Spleen (tissue), 11 donors: ENCODE measurements around the gene ERICH2. TPM values are rescaled to one million over a fixed set of nuclear protein-coding genes. Genes with fewer than 3 reads are reported as not detected.

Experiments used
- DNase-seq: peaks from one replicate; pipeline ENCODE4 v3.0.0-alpha.2; 2020
- H3K27ac ChIP-seq, 8 donors: fragments of 200-600 bp; sonication (generic) in 7 of 8; 1 replicate in 4 of 8; 2 replicates in 4 of 8; pipeline versions ENCODE4 v1.5.0 to v1.8.0; 2016 to 2021; ENCODE audit warnings: inconsistent platforms in 4 of 8, mild to moderate bottlenecking in 4 of 8, moderate library complexity in 1 of 8
- H3K27me3 ChIP-seq, 7 donors: fragments of 200-600 bp; sonication (generic) in 6 of 7; replicated peaks in 1 of 7; 1 replicate in 4 of 7; 2 replicates in 3 of 7; pipeline versions ENCODE4 v1.5.0 to v1.8.0; 2016 to 2021; ENCODE audit warnings: inconsistent platforms in 3 of 7, mild to moderate bottlenecking in 1 of 7
- H3K36me3 ChIP-seq, 6 donors: fragments of 200-600 bp; sonication (generic) in 5 of 6; 1 replicate in 4 of 6; 2 replicates in 2 of 6; pipeline versions ENCODE4 v1.5.0 to v1.8.0; 2016 to 2021; ENCODE audit warnings: inconsistent platforms in 2 of 6
- H3K4me1 ChIP-seq, 6 donors: fragments of 200-600 bp; sonication (generic) in 5 of 6; 1 replicate in 3 of 6; 2 replicates in 3 of 6; pipeline versions ENCODE4 v1.5.0 to v1.8.0; 2016 to 2021; ENCODE audit warnings: inconsistent platforms in 3 of 6
- H3K4me3 ChIP-seq, 8 donors: fragments of 200-600 bp; sonication (generic) in 7 of 8; 1 replicate in 4 of 8; 2 replicates in 4 of 8; pipeline versions ENCODE4 v1.5.0 to v1.8.0; 2016 to 2021; ENCODE audit warnings: inconsistent platforms in 4 of 8, mild to moderate bottlenecking in 4 of 8, moderate library complexity in 2 of 8
- H3K9me3 ChIP-seq, 8 donors: fragments of 200-600 bp; sonication (generic) in 7 of 8; 1 replicate in 4 of 8; 2 replicates in 4 of 8; pipeline versions ENCODE4 v1.5.0 to v1.8.0; 2016 to 2021; ENCODE audit warnings: inconsistent platforms in 4 of 8
- POLR2A ChIP-seq, 3 donors: fragments of 450-650 bp; IDR thresholded peaks; one replicate each; pipeline ENCODE4 v1.5.1; 2017; ENCODE audit warnings: antibody characterized with exemption in 3 of 3, mild to moderate bottlenecking in 1 of 3
- POLR2AphosphoS5 ChIP-seq, 3 donors: sonication (generic); formaldehyde crosslinking; IDR thresholded peaks; one replicate each; pipeline ENCODE4 v1.5.1; 2017; ENCODE audit warnings: antibody characterized with exemption in 3 of 3
- WGBS, 5 donors: extraction: QIAGEN DNeasy Blood & Tissue Kit in 3 of 5; methylation state at CpG; one replicate each; pipeline versions ENCODE4 v1.1.5 to v1.1.7; 2013 to 2018; 5-methylcytosine and 5-hydroxymethylcytosine counted together
- intact Hi-C: fragments of 100-400 bp; cut with DNase I; formaldehyde crosslinking; loops from one replicate; pipeline ENCODE4 v1.15.0; 2023; ENCODE audit warnings: low total_unique reads
- polyA plus RNA-seq, 3 donors: library from polyadenylated mRNA; stranded (reverse); fragments of 200-250 nt; gene quantifications; one replicate each; pipeline ENCODE4 v1.2.1, GENCODE V29; 2013
- total RNA-seq, 7 donors: library from RNA; depleted of rRNA in 3 of 7; stranded (reverse); fragments of >200 nt in 3 of 7; fragmentation: NEBNext Ultra II Directional in 4 of 7; extraction: Animal tissue kit (Norgen Biotek cat#: 25700) in 4 of 7; gene quantifications; one replicate each; pipeline versions ENCODE4 v1.1.0 to v1.2.1, GENCODE V29; 2016 to 2021
- TF ChIP-seq, protein P1 (sequence below), 11 experiments: fragments of 200-600 bp in 7 of 11; fragments of 450-650 bp in 4 of 11; sonication (generic) in 4 of 11; IDR thresholded peaks in 8 of 11; conservative IDR thresholded peaks in 3 of 11; 1 replicate in 7 of 11; 2 replicates in 4 of 11; pipeline versions ENCODE4 v1.4.0 to v1.8.0; 2016 to 2021; ENCODE audit warnings: antibody characterized with exemption in 11 of 11, inconsistent platforms in 4 of 11, mild to moderate bottlenecking in 1 of 11
- donor health status: healthy with polysubstance abuse.
- donor health status: DM: no; HTN: no; CAD: no; lungs with moderate emphysema.
- donor health status: DM: no; HTN: no; CAD: no.
- donor health status: Bipolar disorder and iron deficiency.
- donor health status: healthy.
- donor health status: DM: no; HTN: no; CAD: no.
- donor health status: DM: yes; HTN: yes; CAD: no.

Gene ERICH2
- total and polyA plus RNA-seq, 10 donors, result 0.14 TPM; not detected in 9

DNA sequence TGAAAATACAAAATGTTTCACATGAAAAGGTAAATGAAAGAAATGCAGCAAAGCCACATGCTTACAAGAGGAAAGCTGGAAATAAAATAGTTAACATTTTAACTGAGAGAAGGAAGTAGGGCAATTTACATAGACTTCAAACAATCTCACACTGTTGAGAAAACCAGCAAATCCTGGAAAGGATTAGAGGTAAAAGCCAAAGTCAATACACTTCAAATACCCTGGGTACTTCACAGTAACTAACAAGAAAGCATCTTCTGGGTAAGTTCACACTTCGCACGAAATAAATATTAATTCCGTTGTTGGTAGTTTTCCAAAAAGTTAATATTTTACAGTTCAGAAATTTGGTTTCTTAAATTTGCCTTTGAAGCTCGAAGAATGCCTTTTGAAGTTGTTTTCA lies 3.5 kb upstream of the ERICH2 start:
- no peak for DNase-seq
- H3K36me3 ChIP-seq, result no peaks in the 10 kb centered on the region
- H3K9me3 ChIP-seq, result no peaks in the 10 kb centered on the region
- 63 to 77% (median 68%) methylated on average over 4 of the region's 4 CpGs for WGBS, 5 donors
- H3K4me1 ChIP-seq, result peaks cover 0 to 21% (median 16%) of the 10 kb centered on the region in 6 donors
- no peak overlapping the region for H3K27ac ChIP-seq
- peaks cover 0 to 57% (median 8%) of the 10 kb centered on the region in 7 donors for H3K27me3 ChIP-seq
- no peak overlapping the region for H3K4me3 ChIP-seq
- intact Hi-C loops, result no loop called here
- TF ChIP-seq POLR2AphosphoS5 (IDR thresholded peaks at IDR 0.05) (no peak), POLR2A (IDR thresholded peaks at IDR 0.05) (no peak)
- TF ChIP-seq, protein P1, sequence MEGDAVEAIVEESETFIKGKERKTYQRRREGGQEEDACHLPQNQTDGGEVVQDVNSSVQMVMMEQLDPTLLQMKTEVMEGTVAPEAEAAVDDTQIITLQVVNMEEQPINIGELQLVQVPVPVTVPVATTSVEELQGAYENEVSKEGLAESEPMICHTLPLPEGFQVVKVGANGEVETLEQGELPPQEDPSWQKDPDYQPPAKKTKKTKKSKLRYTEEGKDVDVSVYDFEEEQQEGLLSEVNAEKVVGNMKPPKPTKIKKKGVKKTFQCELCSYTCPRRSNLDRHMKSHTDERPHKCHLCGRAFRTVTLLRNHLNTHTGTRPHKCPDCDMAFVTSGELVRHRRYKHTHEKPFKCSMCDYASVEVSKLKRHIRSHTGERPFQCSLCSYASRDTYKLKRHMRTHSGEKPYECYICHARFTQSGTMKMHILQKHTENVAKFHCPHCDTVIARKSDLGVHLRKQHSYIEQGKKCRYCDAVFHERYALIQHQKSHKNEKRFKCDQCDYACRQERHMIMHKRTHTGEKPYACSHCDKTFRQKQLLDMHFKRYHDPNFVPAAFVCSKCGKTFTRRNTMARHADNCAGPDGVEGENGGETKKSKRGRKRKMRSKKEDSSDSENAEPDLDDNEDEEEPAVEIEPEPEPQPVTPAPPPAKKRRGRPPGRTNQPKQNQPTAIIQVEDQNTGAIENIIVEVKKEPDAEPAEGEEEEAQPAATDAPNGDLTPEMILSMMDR (IDR thresholded peaks at IDR 0.05 in 8 of 11, conservative IDR thresholded peaks at IDR 0.05 in 3 of 11), result no peak

- Histone ChIP-seq H3K4me3 (peak overlapping the region; percentile 50 to 75 (median 58)), H3K27me3 (peaks cover 0 to 49% (median 8%) of the 10 kb centered on the region in 7 donors), H3K36me3 (no peaks in the 10 kb centered on the region), H3K9me3 (no peaks in the 10 kb centered on the region), H3K4me1 (peaks cover 0 to 21% (median 16%) of the 10 kb centered on the region in 6 donors), H3K27ac (peak overlapping the region in 3 of 8 donors; percentile 18 to 54 (median 47))
- peak; percentile 88 for DNase-seq
- 0 to 1% (median 1%) methylated on average over 31 to 79 of the region's 82 CpGs for WGBS, 5 donors
- intact Hi-C loops, result no loop called here
- no peak for TF ChIP-seq POLR2A (IDR thresholded peaks at IDR 0.05)
- peak in 2 of 3 donors; percentile 22 to 35 for TF ChIP-seq POLR2AphosphoS5 (IDR thresholded peaks at IDR 0.05)
Observed at GRCh38 chr2:170770606-170771420, 635 bp downstream of the ERICH2 start.

- intact Hi-C loops, result no loop called here
- peaks cover 0 to 21% (median 16%) of the 10 kb centered on the region in 6 donors for H3K4me1 ChIP-seq
- DNase-seq, result no peak
- peaks cover 0 to 55% (median 8%) of the 10 kb centered on the region in 7 donors for H3K27me3 ChIP-seq
- H3K36me3 ChIP-seq, result no peaks in the 10 kb centered on the region
- H3K9me3 ChIP-seq, result no peaks in the 10 kb centered on the region
- 10 to 13% (median 10%) methylated on average over 15 of the region's 15 CpGs for WGBS, 5 donors
- no peak for TF ChIP-seq POLR2AphosphoS5 (IDR thresholded peaks at IDR 0.05)
- TF ChIP-seq POLR2A (IDR thresholded peaks at IDR 0.05), result no peak
- TF ChIP-seq, protein P1 (IDR thresholded peaks at IDR 0.05 in 8 of 11, conservative IDR thresholded peaks at IDR 0.05 in 3 of 11), result no peak
- peak overlapping the region in 7 of 8 donors; percentile 50 to 75 (median 59) for H3K4me3 ChIP-seq
- peak overlapping the region in 2 of 8 donors; percentile 6 to 54 for H3K27ac ChIP-seq
Observed at GRCh38 chr2:170771421-170771937, 1.3 kb downstream of the ERICH2 start.

DNA sequence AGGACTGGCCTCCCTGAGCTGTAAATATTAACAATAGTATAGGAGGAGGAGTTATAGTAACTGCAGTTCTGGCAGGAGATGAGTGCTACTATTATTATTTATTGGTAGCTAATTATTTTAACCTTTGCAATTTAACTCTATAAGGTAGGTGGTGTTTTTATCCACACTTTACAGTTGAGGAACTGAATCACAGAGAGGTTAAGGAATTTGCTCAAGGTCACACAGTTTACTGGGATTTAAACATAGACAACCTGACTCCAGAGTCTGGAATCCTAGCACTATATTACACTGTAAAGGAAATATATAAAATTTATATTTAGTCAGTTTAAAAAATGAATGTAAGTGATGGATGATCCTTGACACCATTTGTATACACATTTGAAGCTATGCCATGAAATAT lies 2.1 kb downstream of the ERICH2 start:
- TF ChIP-seq POLR2A (IDR thresholded peaks at IDR 0.05) (no peak), POLR2AphosphoS5 (IDR thresholded peaks at IDR 0.05) (no peak)
- TF ChIP-seq, protein P1 (IDR thresholded peaks at IDR 0.05 in 8 of 11, conservative IDR thresholded peaks at IDR 0.05 in 3 of 11), result no peak
- H3K36me3 ChIP-seq, result no peaks in the 10 kb centered on the region
- peaks cover 0 to 21% (median 16%) of the 10 kb centered on the region in 6 donors for H3K4me1 ChIP-seq
- no peaks in the 10 kb centered on the region for H3K9me3 ChIP-seq
- H3K4me3 ChIP-seq, result no peak overlapping the region
- H3K27ac ChIP-seq, result no peak overlapping the region
- intact Hi-C loops, result no loop called here
- peaks cover 0 to 63% (median 10%) of the 10 kb centered on the region in 7 donors for H3K27me3 ChIP-seq
- DNase-seq, result no peak
